ENCODE measurements around the gene PIK3C2B.

Gene PIK3C2B

GRCh38 chr1:204448344-204448964 lies 46.2 kb downstream of the PIK3C2B start:
- TF ChIP-seq CTCF (IDR thresholded peaks at IDR 0.05; ENCODE audit: control insufficient read depth, insufficient read depth, low read depth, low read length, missing control alignments) = no peak
- H3K4me3 ChIP-seq (ENCODE audit: control insufficient read depth, low read depth, low read length) = no peak overlapping the region
- no peak for DNase-seq (ENCODE audit: low read depth)

- no peak for DNase-seq (ENCODE audit: low read depth)
- TF ChIP-seq CTCF (IDR thresholded peaks at IDR 0.05; ENCODE audit: control insufficient read depth, insufficient read depth, low read depth, low read length, missing control alignments) = no peak
- no peak overlapping the region for H3K4me3 ChIP-seq (ENCODE audit: control insufficient read depth, low read depth, low read length)
These were observed 46.9 kb downstream of the PIK3C2B start for GRCh38 chr1:204447736-204448135.

- no peak overlapping the region for H3K4me3 ChIP-seq (ENCODE audit: control insufficient read depth, low read depth, low read length)
- no peak for TF ChIP-seq CTCF (IDR thresholded peaks at IDR 0.05; ENCODE audit: control insufficient read depth, insufficient read depth, low read depth, low read length, missing control alignments)
- DNase-seq (ENCODE audit: low read depth) = no peak
These were observed 47.4 kb downstream of the PIK3C2B start for GRCh38 chr1:204447190-204447589.

- no peak overlapping the region for H3K4me3 ChIP-seq (ENCODE audit: control insufficient read depth, low read depth, low read length)
- TF ChIP-seq CTCF (IDR thresholded peaks at IDR 0.05; ENCODE audit: control insufficient read depth, insufficient read depth, low read depth, low read length, missing control alignments) = peak; percentile 80
- DNase-seq (ENCODE audit: low read depth) = no peak
These were observed 48.0 kb downstream of the PIK3C2B start for GRCh38 chr1:204446413-204447111.

GRCh38 chr1:204445860-204446412 lies 48.7 kb downstream of the PIK3C2B start:
- no peak for DNase-seq (ENCODE audit: low read depth)
- peak; percentile 69 for TF ChIP-seq CTCF (IDR thresholded peaks at IDR 0.05; ENCODE audit: control insufficient read depth, insufficient read depth, low read depth, low read length, missing control alignments)
- H3K4me3 ChIP-seq (ENCODE audit: control insufficient read depth, low read depth, low read length) = no peak overlapping the region
